NK-92 (cell line): ENCODE data around the gene RFC5.
"Not testable (repeated sequence)": the region's sequence is repeated elsewhere in the genome, so short reads cannot be mapped to it uniquely, and the experiment has no call there.

Source experiments
- DNase-seq: peaks from one replicate; lab custom pipeline; 2025; ENCODE audit not compliant: unreplicated experiment; lab: John Stamatoyannopoulos, UW

The RFC5 gene

GRCh38 chr12:118073768-118074167 lies 57.3 kb downstream of the RFC5 start:
- no peak for DNase-seq

- not testable (repeated sequence) for DNase-seq
Measured at GRCh38 chr12:118081521-118081920, 65.0 kb downstream of the RFC5 start.
